Ascending aorta (tissue), 2 donors: ENCODE measurements around the gene TRIL. TPM values are rescaled to one million over a fixed set of nuclear protein-coding genes. Genes with fewer than 3 reads are reported as not detected.

Experiments
- DNase-seq, 2 donors: peaks; one replicate each; pipeline ENCODE4 v3.0.0-alpha.2; 2019; ENCODE audit warnings: low spot score in 2 of 2
- H3K27ac ChIP-seq, 2 donors: fragments of 200-600 bp; sonication (generic); one replicate each; pipeline ENCODE4 v1.5.1; 2016 to 2017; ENCODE audit warnings: mild to moderate bottlenecking in 1 of 2
- H3K27me3 ChIP-seq: fragments of 200-600 bp; sonication (generic); one replicate; pipeline ENCODE4 v1.5.1; 2017
- H3K36me3 ChIP-seq, 2 donors: fragments of 200-600 bp; sonication (generic); one replicate each; pipeline ENCODE4 v1.5.1; 2016
- H3K4me1 ChIP-seq, 2 donors: fragments of 200-600 bp; sonication (generic); one replicate each; pipeline ENCODE4 v1.5.1; 2016 to 2017; ENCODE audit warnings: mild to moderate bottlenecking in 1 of 2
- H3K4me3 ChIP-seq, 2 donors: fragments of 200-600 bp; sonication (generic); one replicate each; pipeline ENCODE4 v1.5.1; 2016 to 2017; ENCODE audit warnings: mild to moderate bottlenecking in 1 of 2
- H3K9me3 ChIP-seq, 2 donors: fragments of 200-600 bp; sonication (generic); one replicate each; pipeline ENCODE4 v1.5.1; 2016
- intact Hi-C: fragments of 100-400 bp; cut with DNase I; formaldehyde crosslinking; loops from one replicate; pipeline ENCODE4 v1.15.1; 2023
- total RNA-seq: library from RNA; depleted of rRNA; stranded (reverse); fragments of >200 nt; gene quantifications from one replicate; pipeline ENCODE4 v1.1.0, GENCODE V29; 2016
- TF ChIP-seq, protein P1 (sequence below), 3 experiments: fragments of 200-600 bp in 2 of 3; fragments of 450-650 bp in 1 of 3; sonication (generic) in 2 of 3; IDR thresholded peaks; one replicate each; pipeline ENCODE4 v1.5.1; 2016 to 2019; ENCODE audit warnings: antibody characterized with exemption in 3 of 3, mild to moderate bottlenecking in 1 of 3, moderate library complexity in 1 of 3

The TRIL gene
- total RNA-seq, 1 donor from 2014 or later = 13.5 TPM

DNA sequence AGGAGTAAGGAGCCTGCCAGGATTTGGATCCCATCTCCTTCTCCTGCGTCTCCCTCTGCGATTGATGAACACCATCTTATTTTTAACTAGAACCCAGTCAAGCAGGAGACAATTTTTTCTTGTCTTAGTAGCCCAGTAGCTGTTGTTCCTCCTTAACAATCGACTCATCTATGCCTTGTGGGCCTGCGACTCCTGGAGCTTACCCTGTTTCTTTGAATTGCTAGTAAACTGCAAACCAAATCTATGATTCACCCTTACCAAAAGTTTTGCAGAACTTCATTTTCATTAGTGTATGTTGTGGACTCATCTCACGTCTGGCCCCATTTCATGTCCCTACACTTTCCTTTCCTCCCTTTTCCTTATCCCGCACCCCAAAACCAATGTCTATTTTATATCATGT lies 37.7 kb downstream of the TRIL start:
- no peaks in the 10 kb centered on the region for H3K27me3 ChIP-seq
- intact Hi-C loops = no loop called here
- H3K27ac ChIP-seq = no peak overlapping the region
- no peaks in the 10 kb centered on the region for H3K36me3 ChIP-seq
- peaks cover 0 to 5% of the 10 kb centered on the region in 2 donors for H3K4me1 ChIP-seq
- DNase-seq = no peak
- no peak overlapping the region for H3K4me3 ChIP-seq
- no peaks in the 10 kb centered on the region for H3K9me3 ChIP-seq
- TF ChIP-seq, protein P1, sequence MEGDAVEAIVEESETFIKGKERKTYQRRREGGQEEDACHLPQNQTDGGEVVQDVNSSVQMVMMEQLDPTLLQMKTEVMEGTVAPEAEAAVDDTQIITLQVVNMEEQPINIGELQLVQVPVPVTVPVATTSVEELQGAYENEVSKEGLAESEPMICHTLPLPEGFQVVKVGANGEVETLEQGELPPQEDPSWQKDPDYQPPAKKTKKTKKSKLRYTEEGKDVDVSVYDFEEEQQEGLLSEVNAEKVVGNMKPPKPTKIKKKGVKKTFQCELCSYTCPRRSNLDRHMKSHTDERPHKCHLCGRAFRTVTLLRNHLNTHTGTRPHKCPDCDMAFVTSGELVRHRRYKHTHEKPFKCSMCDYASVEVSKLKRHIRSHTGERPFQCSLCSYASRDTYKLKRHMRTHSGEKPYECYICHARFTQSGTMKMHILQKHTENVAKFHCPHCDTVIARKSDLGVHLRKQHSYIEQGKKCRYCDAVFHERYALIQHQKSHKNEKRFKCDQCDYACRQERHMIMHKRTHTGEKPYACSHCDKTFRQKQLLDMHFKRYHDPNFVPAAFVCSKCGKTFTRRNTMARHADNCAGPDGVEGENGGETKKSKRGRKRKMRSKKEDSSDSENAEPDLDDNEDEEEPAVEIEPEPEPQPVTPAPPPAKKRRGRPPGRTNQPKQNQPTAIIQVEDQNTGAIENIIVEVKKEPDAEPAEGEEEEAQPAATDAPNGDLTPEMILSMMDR (IDR thresholded peaks at IDR 0.05) = no peak

DNA sequence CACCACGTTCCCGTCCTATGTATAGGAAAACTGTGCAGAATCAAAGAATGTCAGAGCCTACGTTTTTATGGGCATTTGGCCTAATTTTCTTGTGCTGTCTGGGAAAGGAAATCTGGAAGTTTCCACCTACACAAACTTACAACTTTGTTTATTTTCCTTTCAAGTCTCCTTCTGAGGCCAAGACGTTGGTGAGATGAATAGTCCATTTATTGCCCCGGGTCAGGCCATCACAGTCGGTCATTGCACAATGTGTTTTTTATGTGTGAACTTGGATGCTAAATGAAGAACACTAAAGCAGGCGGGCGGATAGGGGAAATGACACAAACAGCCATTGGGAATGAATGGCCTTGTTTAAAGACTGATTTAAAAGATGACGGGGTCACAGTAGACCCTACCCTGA lies 38.6 kb downstream of the TRIL start:
- TF ChIP-seq, protein P1 (IDR thresholded peaks at IDR 0.05) = no peak

DNA sequence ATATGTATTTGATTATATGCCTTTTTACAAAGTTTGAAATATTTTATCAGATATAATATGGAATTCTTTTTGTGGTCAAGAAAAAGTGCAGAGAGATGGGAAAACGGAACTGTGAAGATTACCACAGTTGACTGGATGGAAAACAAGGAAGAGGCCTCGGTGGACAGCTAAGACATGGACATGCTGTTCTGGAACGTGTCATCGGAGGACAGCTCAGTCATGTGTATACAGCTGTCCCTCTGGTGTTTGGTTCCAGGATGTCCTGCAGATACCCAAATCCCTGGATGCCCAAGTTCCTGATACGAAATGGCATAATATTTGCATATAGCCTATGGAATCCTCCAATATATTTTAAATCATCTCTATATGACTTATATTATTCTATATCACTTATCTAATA lies 49.4 kb downstream of the TRIL start:
- Histone ChIP-seq H3K9me3 (peaks cover 0 to 4% of the 10 kb centered on the region in 2 donors), H3K36me3 (no peaks in the 10 kb centered on the region), H3K27me3 (no peaks in the 10 kb centered on the region), H3K4me1 (no peaks in the 10 kb centered on the region), H3K4me3 (no peak overlapping the region), H3K27ac (no peak overlapping the region)
- no peak for DNase-seq
- intact Hi-C loops = no loop called here
- TF ChIP-seq, protein P1 (IDR thresholded peaks at IDR 0.05) = no peak

More for the DNA sequence above, 38.6 kb downstream of the TRIL start:
- H3K27ac ChIP-seq = no peak overlapping the region
- DNase-seq = no peak
- intact Hi-C loops = no loop called here
- H3K36me3 ChIP-seq = no peaks in the 10 kb centered on the region
- H3K27me3 ChIP-seq = no peaks in the 10 kb centered on the region
- H3K4me1 ChIP-seq = peaks cover 0 to 5% of the 10 kb centered on the region in 2 donors
- no peak overlapping the region for H3K4me3 ChIP-seq
- no peaks in the 10 kb centered on the region for H3K9me3 ChIP-seq

- no peak overlapping the region for H3K27ac ChIP-seq
- intact Hi-C loops = no loop called here
- no peaks in the 10 kb centered on the region for H3K9me3 ChIP-seq
- TF ChIP-seq, protein P1 (IDR thresholded peaks at IDR 0.05) = no peak
- no peak for DNase-seq
- H3K4me1 ChIP-seq = no peaks in the 10 kb centered on the region
- H3K27me3 ChIP-seq = no peaks in the 10 kb centered on the region
- H3K36me3 ChIP-seq = no peaks in the 10 kb centered on the region
- no peak overlapping the region for H3K4me3 ChIP-seq
Measured at GRCh38 chr7:28905464-28905863, 52.7 kb downstream of the TRIL start.

- DNase-seq = no peak
- Histone ChIP-seq H3K27ac (no peak overlapping the region), H3K9me3 (no peaks in the 10 kb centered on the region), H3K27me3 (no peaks in the 10 kb centered on the region), H3K4me1 (no peaks in the 10 kb centered on the region), H3K4me3 (peak overlapping the region; percentile 10 to 33), H3K36me3 (no peaks in the 10 kb centered on the region)
- TF ChIP-seq, protein P1 (IDR thresholded peaks at IDR 0.05) = no peak
- intact Hi-C loops = no loop called here
Measured at GRCh38 chr7:28904578-28905048, 53.5 kb downstream of the TRIL start.
